ENCODE data around the gene PFKP.
"Not testable (repeated sequence)": the region's sequence is repeated elsewhere in the genome, so short reads cannot be mapped to it uniquely, and the experiment has no call there.

Gene PFKP

GRCh38 chr10:3048119-3049019 is 19.0 kb upstream of the PFKP start:
- no peak for DNase-seq

- no peak for DNase-seq
These were observed 15.7 kb upstream of the PFKP start for GRCh38 chr10:3051692-3052091.

- no peak for DNase-seq
These were observed 14.2 kb upstream of the PFKP start for GRCh38 chr10:3053155-3053554.

- no peak for DNase-seq
These were observed 13.0 kb upstream of the PFKP start for GRCh38 chr10:3054183-3054850.

GRCh38 chr10:3054851-3055199 is 12.5 kb upstream of the PFKP start:
- no peak for DNase-seq

GRCh38 chr10:3056280-3057037 is 10.9 kb upstream of the PFKP start:
- DNase-seq, result no peak

GRCh38 chr10:3057946-3058345 is 9.4 kb upstream of the PFKP start:
- no peak for DNase-seq

- no peak for DNase-seq
These were observed 7.4 kb upstream of the PFKP start for GRCh38 chr10:3059974-3060373.

- DNase-seq, result no peak
These were observed 6.9 kb upstream of the PFKP start for GRCh38 chr10:3060481-3060889.

GRCh38 chr10:3061323-3061898 is 5.9 kb upstream of the PFKP start:
- not testable (repeated sequence) for DNase-seq

GRCh38 chr10:3062502-3063186 is 4.7 kb upstream of the PFKP start:
- DNase-seq, result no peak

- DNase-seq, result no peak
These were observed 2.9 kb upstream of the PFKP start for GRCh38 chr10:3064423-3064822.

GRCh38 chr10:3065622-3066021 is 1.7 kb upstream of the PFKP start:
- no peak for DNase-seq

- DNase-seq, result peak in 1 of 2 donors; percentile 22
These were observed 831 bp upstream of the PFKP start for GRCh38 chr10:3066317-3067117.

GRCh38 chr10:3067859-3068179 is 471 bp downstream of the PFKP start:
- DNase-seq, result peak; percentile 39

GRCh38 chr10:3068201-3068967 is 1.0 kb downstream of the PFKP start:
- peak; percentile 66 to 76 for DNase-seq

GRCh38 chr10:3068968-3069737 is 1.8 kb downstream of the PFKP start:
- peak; percentile 26 to 38 for DNase-seq

GRCh38 chr10:3069876-3070275 is 2.5 kb downstream of the PFKP start:
- DNase-seq, result no peak

GRCh38 chr10:3071405-3072198 is 4.3 kb downstream of the PFKP start:
- DNase-seq, result peak; percentile 56 to 60

Measured in activated CD4-positive, alpha-beta T cell treated with anti-CD3 and anti-CD28 coated beads for 4 hours (primary cell).